ENCODE measurements around the gene ST3GAL4. TPM values are rescaled to one million over a fixed set of nuclear protein-coding genes. Genes with fewer than 3 reads are reported as not detected.
"Not testable (repeated sequence)": the region's sequence is repeated elsewhere in the genome, so short reads cannot be mapped to it uniquely, and the experiment has no call there.

The ST3GAL4 gene
- total and polyA plus RNA-seq, 10 of the 15 experiments (the other 5 are each of a cell fraction or from before 2014, with no cell fraction given) = 3.8 to 8.1 (median 6.5) TPM; not detected in 2

DNA sequence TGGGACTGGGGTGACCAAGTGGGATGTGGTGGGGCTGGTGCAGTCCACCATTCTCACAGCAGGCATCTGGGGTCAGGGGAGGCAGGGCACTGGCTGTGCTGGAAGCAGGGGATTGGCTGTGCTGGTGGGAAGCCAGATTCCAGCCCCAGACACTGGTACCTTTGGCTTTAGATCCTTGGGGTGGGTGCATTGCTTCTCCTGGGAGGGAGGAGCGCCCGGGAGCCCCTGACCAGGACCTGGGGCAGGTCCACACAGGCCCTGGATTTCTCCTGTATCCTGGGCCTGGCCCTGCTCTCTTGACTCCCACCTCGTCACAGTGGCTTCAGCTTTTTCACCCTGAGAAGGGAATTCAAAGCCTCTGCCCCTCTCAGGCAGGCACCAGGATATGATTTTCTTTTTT, 38.5 kb downstream of the ST3GAL4 start (continued):
- TF ChIP-seq, protein P1, sequence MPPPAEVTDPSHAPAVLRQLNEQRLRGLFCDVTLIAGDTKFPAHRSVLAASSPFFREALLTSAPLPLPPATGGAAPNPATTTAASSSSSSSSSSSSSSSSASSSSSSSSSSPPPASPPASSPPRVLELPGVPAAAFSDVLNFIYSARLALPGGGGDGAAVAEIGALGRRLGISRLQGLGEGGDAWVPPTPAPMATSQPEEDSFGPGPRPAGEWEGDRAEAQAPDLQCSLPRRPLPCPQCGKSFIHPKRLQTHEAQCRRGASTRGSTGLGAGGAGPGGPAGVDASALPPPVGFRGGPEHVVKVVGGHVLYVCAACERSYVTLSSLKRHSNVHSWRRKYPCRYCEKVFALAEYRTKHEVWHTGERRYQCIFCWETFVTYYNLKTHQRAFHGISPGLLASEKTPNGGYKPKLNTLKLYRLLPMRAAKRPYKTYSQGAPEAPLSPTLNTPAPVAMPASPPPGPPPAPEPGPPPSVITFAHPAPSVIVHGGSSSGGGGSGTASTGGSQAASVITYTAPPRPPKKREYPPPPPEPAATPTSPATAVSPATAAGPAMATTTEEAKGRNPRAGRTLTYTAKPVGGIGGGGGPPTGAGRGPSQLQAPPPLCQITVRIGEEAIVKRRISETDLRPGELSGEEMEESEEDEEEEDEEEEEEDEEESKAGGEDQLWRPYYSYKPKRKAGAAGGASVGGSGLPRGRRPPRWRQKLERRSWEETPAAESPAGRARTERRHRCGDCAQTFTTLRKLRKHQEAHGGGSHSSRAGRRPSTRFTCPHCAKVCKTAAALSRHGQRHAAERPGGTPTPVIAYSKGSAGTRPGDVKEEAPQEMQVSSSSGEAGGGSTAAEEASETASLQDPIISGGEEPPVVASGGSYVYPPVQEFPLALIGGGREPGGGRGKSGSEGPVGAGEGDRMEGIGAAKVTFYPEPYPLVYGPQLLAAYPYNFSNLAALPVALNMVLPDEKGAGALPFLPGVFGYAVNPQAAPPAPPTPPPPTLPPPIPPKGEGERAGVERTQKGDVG (CRISPR knock-in tag; IDR thresholded peaks at IDR 0.05) = no peak
- TF ChIP-seq PAX5 (IDR thresholded peaks at IDR 0.05; ENCODE audit: borderline replicate concordance, low read depth, low read length) (no peak), HDAC2 (IDR thresholded peaks at IDR 0.05) (no peak)

- H3K4me3 ChIP-seq; H3K9me3 ChIP-seq (replicated peaks; ENCODE audit: control insufficient read depth, insufficient read depth, low read length); H3K4me2 ChIP-seq (ENCODE audit: control insufficient read depth, insufficient read depth); H3K36me3 ChIP-seq (ENCODE audit: control insufficient read depth in 2 of 2, insufficient read depth in 2 of 2, low read length in 1 of 2); CTCF ChIA-PET; POLR2A ChIA-PET; in situ Hi-C loops (cut with MboI); SMC1A ChIA-PET (ENCODE audit: uncharacterized antibody, unreplicated experiment); H3K9ac ChIP-seq (ENCODE audit: control insufficient read depth, insufficient read depth, low read length); BruUV-seq (replicated peaks); H2AFZ ChIP-seq (ENCODE audit: control insufficient read depth, low read depth, low read length); H3K27ac ChIP-seq (ENCODE audit: control insufficient read depth, insufficient read depth); intact Hi-C loops (cut with micrococcal nuclease; ENCODE audit: unreplicated experiment); H4K20me1 ChIP-seq (ENCODE audit: control insufficient read depth, insufficient read depth); H3K79me2 ChIP-seq (ENCODE audit: control insufficient read depth, insufficient read depth, low read length); H3K4me1 ChIP-seq (ENCODE audit: control insufficient read depth, insufficient read depth, low read length); ATAC-seq; DNase-seq (ENCODE audit: low read depth, low spot score); H3K27me3 ChIP-seq (replicated peaks in 1 of 2; ENCODE audit: control insufficient read depth in 2 of 2, insufficient read depth in 2 of 2, low read length in 1 of 2); RAD21 ChIA-PET (ENCODE audit: unreplicated experiment): not testable (repeated sequence)
- FAIRE-seq = peak; percentile 66
- WGBS (ENCODE audit: insufficient coverage, insufficient replicate concordance, low lambda C conversion rate, missing lambda C conversion rate) = 31% methylated on average over 3 of the region's 7 CpGs
These were observed 39.2 kb downstream of the ST3GAL4 start for GRCh38 chr11:126394634-126395072.

GRCh38 chr11:126395784-126396183, 40.3 kb downstream of the ST3GAL4 start:
- WGBS (ENCODE audit: insufficient coverage, insufficient replicate concordance, low lambda C conversion rate, missing lambda C conversion rate) = 78% methylated on average over 8 of the region's 13 CpGs
- H3K9me3 ChIP-seq (replicated peaks; ENCODE audit: control insufficient read depth, insufficient read depth, low read length); H3K79me2 ChIP-seq (ENCODE audit: control insufficient read depth, insufficient read depth, low read length); H3K36me3 ChIP-seq (ENCODE audit: control insufficient read depth in 2 of 2, insufficient read depth in 2 of 2, low read length in 1 of 2); H4K20me1 ChIP-seq (ENCODE audit: control insufficient read depth, insufficient read depth); H3K4me1 ChIP-seq (ENCODE audit: control insufficient read depth, insufficient read depth, low read length); H3K4me2 ChIP-seq (ENCODE audit: control insufficient read depth, insufficient read depth); H3K27ac ChIP-seq (ENCODE audit: control insufficient read depth, insufficient read depth); RAD21 ChIA-PET (ENCODE audit: unreplicated experiment); H3K9ac ChIP-seq (ENCODE audit: control insufficient read depth, insufficient read depth, low read length); DNase-seq (ENCODE audit: low read depth, low spot score); POLR2A ChIA-PET; SMC1A ChIA-PET (ENCODE audit: uncharacterized antibody, unreplicated experiment); H3K4me3 ChIP-seq; ATAC-seq; FAIRE-seq; H2AFZ ChIP-seq (ENCODE audit: control insufficient read depth, low read depth, low read length); CTCF ChIA-PET; in situ Hi-C loops (cut with MboI); intact Hi-C loops (cut with micrococcal nuclease; ENCODE audit: unreplicated experiment); H3K27me3 ChIP-seq (replicated peaks in 1 of 2; ENCODE audit: control insufficient read depth in 2 of 2, insufficient read depth in 2 of 2, low read length in 1 of 2); BruUV-seq (replicated peaks): not testable (repeated sequence)

DNA sequence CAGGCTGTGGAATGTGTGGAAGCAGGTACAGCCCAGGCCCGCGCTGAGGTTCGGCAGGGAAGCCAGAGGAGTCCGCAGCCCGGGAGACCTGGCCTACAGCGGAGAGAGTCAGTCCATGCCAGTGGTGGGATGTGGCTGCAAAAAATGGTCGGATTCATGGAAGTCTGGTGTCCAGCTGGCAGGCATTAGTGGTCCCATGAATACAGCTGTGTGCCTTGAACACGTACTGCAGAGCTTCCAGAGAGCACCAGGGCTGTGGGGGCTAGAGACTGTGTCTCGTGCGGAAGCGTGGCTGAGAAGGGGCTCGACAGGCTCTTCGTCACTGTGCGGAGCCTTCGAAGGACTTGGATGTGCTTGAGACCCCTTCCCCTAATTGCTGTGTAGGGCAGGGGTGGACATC, 40.8 kb downstream of the ST3GAL4 start:
- BruUV-seq (replicated peaks); H3K79me2 ChIP-seq (ENCODE audit: control insufficient read depth, insufficient read depth, low read length); ATAC-seq; H3K4me3 ChIP-seq; CTCF ChIA-PET; DNase-seq (ENCODE audit: low read depth, low spot score); H3K27ac ChIP-seq (ENCODE audit: control insufficient read depth, insufficient read depth); intact Hi-C loops (cut with micrococcal nuclease; ENCODE audit: unreplicated experiment); H3K4me2 ChIP-seq (ENCODE audit: control insufficient read depth, insufficient read depth); H2AFZ ChIP-seq (ENCODE audit: control insufficient read depth, low read depth, low read length); H3K9me3 ChIP-seq (replicated peaks; ENCODE audit: control insufficient read depth, insufficient read depth, low read length); FAIRE-seq; in situ Hi-C loops (cut with MboI); SMC1A ChIA-PET (ENCODE audit: uncharacterized antibody, unreplicated experiment); RAD21 ChIA-PET (ENCODE audit: unreplicated experiment); H3K36me3 ChIP-seq (ENCODE audit: control insufficient read depth in 2 of 2, insufficient read depth in 2 of 2, low read length in 1 of 2); H3K9ac ChIP-seq (ENCODE audit: control insufficient read depth, insufficient read depth, low read length); H4K20me1 ChIP-seq (ENCODE audit: control insufficient read depth, insufficient read depth); H3K27me3 ChIP-seq (replicated peaks in 1 of 2; ENCODE audit: control insufficient read depth in 2 of 2, insufficient read depth in 2 of 2, low read length in 1 of 2); H3K4me1 ChIP-seq (ENCODE audit: control insufficient read depth, insufficient read depth, low read length); POLR2A ChIA-PET: not testable (repeated sequence)
- 76% methylated on average over 9 of the region's 15 CpGs for WGBS (ENCODE audit: insufficient coverage, insufficient replicate concordance, low lambda C conversion rate, missing lambda C conversion rate)

Data from GM12878 (cell line).